K562 (cell line): ENCODE results near the gene NUP107. TPM values are rescaled to one million over a fixed set of nuclear protein-coding genes. Genes with fewer than 3 reads are reported as not detected.

Experiments used
- AFF1 ChIP-seq, 2 experiments: fragments of 450-650 bp; IDR thresholded peaks; 2 replicates each; pipeline ENCODE4 v1.6.1; 2018; ENCODE audit warnings: mild to moderate bottlenecking in 2 of 2, low read depth in 1 of 2; ENCODE audit not compliant: partially characterized antibody in 2 of 2
- BRCA1 ChIP-seq, 2 experiments: fragments of 450-650 bp in 1 of 2; sonication (generic) in 1 of 2; formaldehyde crosslinking in 1 of 2; IDR thresholded peaks; 2 replicates each; pipeline versions ENCODE4 v1.5.0 to v1.6.1; 2017 to 2020; ENCODE audit warnings: mild to moderate bottlenecking in 1 of 2, missing genetic modification reagents in 1 of 2
- FOXJ2 ChIP-seq: fragments of 200-800 bp; sonication (Bioruptor generic); IDR thresholded peaks from 2 replicates; pipeline ENCODE4 v1.6.1; 2016; ENCODE audit warnings: missing genetic modification characterization, missing compliant biosample characterization
- FOXP1 ChIP-seq: sonication (generic); formaldehyde crosslinking; IDR thresholded peaks from 2 replicates; pipeline ENCODE4 v1.8.0; 2022; ENCODE audit warnings: mild to moderate bottlenecking, missing genetic modification reagents
- RBM17 ChIP-seq: fragments of 200-400 bp; formaldehyde crosslinking; IDR thresholded peaks from 2 replicates; pipeline ENCODE4 v1.6.1; 2017; ENCODE audit warnings: low read depth, mild to moderate bottlenecking, low read length, borderline replicate concordance
- TFAM ChIP-seq: fragments of 250-450 bp; sonication (Bioruptor Pico); conservative IDR thresholded peaks from 2 replicates; pipeline ENCODE4 v1.5.0; 2021; ENCODE audit warnings: mild to moderate bottlenecking, moderate library complexity
- ZBTB26 ChIP-seq: fragments of 450-650 bp; formaldehyde crosslinking; IDR thresholded peaks from 2 replicates; pipeline ENCODE4 v1.4.0; 2022; ENCODE audit warnings: missing genetic modification characterization
- ZNF407 ChIP-seq: fragments of 450-650 bp; IDR thresholded peaks from 2 replicates; pipeline ENCODE4 v1.6.1; 2016; ENCODE audit warnings: low read depth
- ZNF518B ChIP-seq: fragments of 250-450 bp; sonication (Bioruptor Pico); IDR thresholded peaks from 2 replicates; pipeline ENCODE4 v1.5.0; 2021; ENCODE audit warnings: mild to moderate bottlenecking, moderate library complexity
- polyA plus RNA-seq, 8 experiments: library from polyadenylated mRNA; depleted of rRNA in 4 of 8; stranded (reverse) in 5 of 8; unstranded in 3 of 8; fragments of >200 nt; fragmentation: Nextera tagmentation in 2 of 8; fragmentation: Illumina TruSeq in 1 of 8; extraction: Ambion mirVana in 2 of 8; extraction: Trizol in 1 of 8; gene quantifications; 2 replicates each; pipeline versions ENCODE4 v1.2.1 to v1.2.3, GENCODE V29; 2011 to 2014; ENCODE audit warnings: inconsistent platforms in 1 of 8, missing spikeins in 1 of 8
- total RNA-seq, 7 experiments: library from RNA; depleted of rRNA in 6 of 7; stranded (reverse); fragments of >200 nt in 6 of 7; fragmentation: Illumina TruSeq in 2 of 7; extraction: Trizol in 2 of 7; gene quantifications; 2 replicates each; pipeline versions ENCODE4 v1.2.1 to v1.2.3, GENCODE V29; 2011 to 2021; ENCODE audit warnings: low replicate concordance in 1 of 7

Gene NUP107
- total and polyA plus RNA-seq, 9 of the 15 experiments (the other 6 are each of a cell fraction or from before 2014, with no cell fraction given) = 129 to 277 (median 199) TPM

GRCh38 chr12:68745904-68746571, 59.3 kb downstream of the NUP107 start, which contains the start of gene SLC35E3 (continued):
- TF ChIP-seq AFF1 (IDR thresholded peaks at IDR 0.05; ENCODE audit: low read depth in 1 of 2, partially characterized antibody in 2 of 2) (no peak), RBM17 (no peak), FOXJ2 (tag) (no peak), ZBTB26 (CRISPR knock-in tag) (no peak), ZNF407 (no peak), TFAM (CRISPR knock-in tag) (no peak), BRCA1 (IDR thresholded peaks at IDR 0.05) (no peak), BRCA1 (CRISPR knock-in tag; IDR thresholded peaks at IDR 0.05) (no peak), FOXP1 (CRISPR knock-in tag) (peak; percentile 68; the same call in 1 of the 2 replicates), ZNF518B (CRISPR knock-in tag) (no peak)
